NCI-H2029 (cell line): ENCODE measurements around the gene GKN1.
A peak's percentile ranks its signal among the peaks of the same experiment; 100 is the strongest.

ENCODE experiments used
- DNase-seq: peaks from one replicate; lab custom pipeline; 2025; lab: John Stamatoyannopoulos, UW

GKN1 gene

GRCh38 chr2:68961380-68961779 is 13.1 kb upstream of the GKN1 start:
- DNase-seq = no peak

GRCh38 chr2:68964282-68964681 is 10.2 kb upstream of the GKN1 start:
- no peak for DNase-seq

GRCh38 chr2:68968221-68968620 is 6.2 kb upstream of the GKN1 start:
- DNase-seq = no peak

- DNase-seq = no peak
These were observed 4.5 kb upstream of the GKN1 start for GRCh38 chr2:68969736-68970490.

DNA sequence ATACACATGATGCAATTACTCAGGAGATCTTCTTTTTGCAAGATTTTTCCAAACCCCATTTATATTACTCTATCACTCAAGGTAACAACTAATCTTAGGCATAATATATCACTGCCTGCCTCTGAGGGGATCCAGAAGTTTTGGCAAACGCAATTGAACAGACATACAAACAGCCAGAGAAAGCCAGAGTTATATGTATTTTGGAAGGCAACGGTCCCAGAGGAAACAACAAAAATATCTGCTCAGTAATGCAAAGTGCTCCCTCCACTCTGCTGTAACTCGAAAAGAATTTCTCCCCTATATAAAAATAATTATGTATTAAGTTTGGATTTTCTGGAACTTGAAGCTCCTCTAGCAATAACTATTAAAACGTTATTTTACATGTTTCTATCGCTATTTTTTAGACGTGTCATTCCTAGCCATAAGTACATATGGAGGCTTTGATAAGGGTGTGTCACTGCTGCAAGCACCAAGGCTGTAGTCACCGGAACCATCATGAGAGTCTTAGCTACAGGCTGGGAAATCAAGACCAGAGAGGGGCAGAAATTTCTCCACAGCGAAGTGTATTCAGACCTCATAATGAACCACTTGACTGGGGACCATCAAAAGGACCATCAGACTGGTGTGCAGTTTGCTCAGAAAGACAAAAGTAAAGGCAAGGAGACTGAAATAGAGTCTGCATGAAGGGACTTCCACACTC is 3.7 kb upstream of the GKN1 start:
- DNase-seq = no peak

GRCh38 chr2:68971591-68972231 is 2.7 kb upstream of the GKN1 start:
- DNase-seq = no peak

DNA sequence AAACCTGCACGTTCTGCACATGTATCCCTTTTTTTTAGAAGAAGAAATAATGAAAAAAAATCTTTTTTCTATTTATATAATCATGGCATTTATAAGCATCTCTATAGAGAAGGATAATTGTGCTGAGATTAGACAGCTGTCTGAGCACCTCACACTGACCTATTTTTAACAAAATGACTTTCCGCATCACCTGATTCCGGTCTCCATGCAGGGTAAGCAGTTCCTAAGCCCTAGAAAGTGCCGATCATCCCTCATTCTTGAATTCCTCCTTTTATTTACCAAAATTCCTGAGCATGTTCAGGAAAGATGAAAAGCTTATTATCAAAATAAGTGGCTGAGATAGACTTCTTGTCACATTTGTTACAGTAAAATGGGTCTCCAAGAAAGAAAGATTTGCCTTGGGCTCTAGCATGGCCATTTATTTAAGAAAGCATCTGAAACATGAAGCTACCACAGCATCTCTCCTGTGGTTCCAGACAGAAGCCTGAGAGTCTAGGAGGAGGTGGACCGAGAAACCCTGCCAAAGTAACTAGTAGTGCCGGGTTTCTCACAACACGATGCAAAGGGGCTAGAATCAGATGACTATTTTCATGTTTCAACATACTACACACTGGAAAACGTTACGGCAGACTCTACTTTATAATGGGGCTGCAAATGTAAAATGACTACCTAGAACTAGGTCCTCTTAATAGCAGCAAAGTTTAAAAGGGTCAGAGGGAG is 670 bp downstream of the GKN1 start:
- DNase-seq = no peak

GRCh38 chr2:68975844-68976243 is 1.4 kb downstream of the GKN1 start:
- DNase-seq = no peak

DNA sequence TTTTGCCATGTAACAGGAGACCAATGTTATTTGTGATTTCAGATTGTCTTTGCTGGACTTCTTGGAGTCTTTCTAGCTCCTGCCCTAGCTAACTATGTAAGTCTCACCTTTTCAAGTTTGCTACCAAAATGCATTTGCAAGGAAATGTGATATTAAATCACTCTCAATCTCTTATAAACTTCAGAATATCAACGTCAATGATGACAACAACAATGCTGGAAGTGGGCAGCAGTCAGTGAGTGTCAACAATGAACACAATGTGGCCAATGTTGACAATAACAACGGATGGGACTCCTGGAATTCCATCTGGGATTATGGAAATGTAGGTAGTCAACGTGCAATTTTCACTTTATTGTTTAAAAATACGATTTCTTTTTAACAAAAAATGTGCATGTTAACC is 3.0 kb downstream of the GKN1 start:
- no peak for DNase-seq

DNA sequence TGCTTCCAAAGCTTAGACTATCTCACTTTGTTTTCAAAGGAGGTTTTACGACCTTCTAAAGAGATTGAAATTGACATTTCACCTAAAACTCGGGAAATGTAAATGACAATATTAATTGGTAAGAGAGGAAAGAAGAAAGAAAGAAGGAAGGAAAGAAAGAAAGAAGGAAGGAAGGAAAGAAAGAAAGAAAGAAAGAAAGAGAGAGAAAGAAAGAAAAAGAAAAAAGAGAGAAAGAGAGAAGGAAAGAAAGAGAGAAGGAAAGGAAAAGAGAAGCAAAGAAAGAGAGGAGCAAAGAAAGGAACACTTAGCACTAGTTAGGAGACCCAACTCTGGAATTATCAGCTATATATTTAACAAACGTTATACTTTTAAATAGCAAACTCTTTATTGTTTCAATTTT is 3.7 kb downstream of the GKN1 start:
- DNase-seq = no peak

GRCh38 chr2:68980956-68981355 is 6.5 kb downstream of the GKN1 start:
- peak; percentile 50 for DNase-seq

- DNase-seq = no peak
These were observed 12.6 kb downstream of the GKN1 start for GRCh38 chr2:68987021-68987503.

DNA sequence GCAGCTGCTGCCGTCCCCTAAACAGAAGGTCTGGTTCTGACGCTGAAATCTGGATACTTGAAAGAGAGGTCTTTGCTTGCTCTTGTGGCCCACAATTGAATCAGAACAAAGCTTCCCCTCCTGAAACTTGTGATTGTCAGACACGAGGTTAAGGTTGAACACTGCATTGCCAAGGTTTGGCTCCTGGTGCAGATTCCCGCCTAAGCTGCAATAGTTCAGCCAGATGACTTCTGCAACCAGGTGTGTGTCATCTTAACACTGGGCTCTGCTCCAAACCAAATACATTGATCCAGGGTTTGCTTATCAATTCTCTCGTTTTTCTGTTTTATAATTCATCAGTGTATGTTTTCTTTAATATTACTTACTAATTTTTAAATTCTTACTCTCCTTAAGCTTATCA is 14.6 kb downstream of the GKN1 start:
- DNase-seq = no peak

DNA sequence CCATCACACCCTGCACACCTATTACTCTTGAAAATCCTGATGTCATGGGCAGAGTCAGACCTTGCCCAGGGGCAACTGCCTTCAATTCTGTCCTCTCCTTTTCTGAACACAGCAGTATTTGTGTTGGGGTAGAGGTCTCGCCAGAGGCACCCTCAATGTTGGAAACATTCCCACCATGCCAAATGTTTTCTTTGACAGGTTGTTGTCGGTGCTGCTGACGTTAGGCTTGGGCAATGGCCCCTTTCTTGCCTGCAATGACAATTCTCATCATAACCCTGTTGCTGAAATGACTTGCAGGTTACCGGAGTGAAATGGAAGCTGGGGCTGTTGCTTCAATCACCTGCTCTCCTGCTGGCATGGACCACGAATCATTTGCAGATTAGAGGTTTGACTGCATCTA is 17.9 kb downstream of the GKN1 start:
- DNase-seq = no peak

- DNase-seq = no peak
These were observed 18.5 kb downstream of the GKN1 start for GRCh38 chr2:68992933-68993332.

GRCh38 chr2:68993660-68994059 is 19.2 kb downstream of the GKN1 start:
- no peak for DNase-seq

DNA sequence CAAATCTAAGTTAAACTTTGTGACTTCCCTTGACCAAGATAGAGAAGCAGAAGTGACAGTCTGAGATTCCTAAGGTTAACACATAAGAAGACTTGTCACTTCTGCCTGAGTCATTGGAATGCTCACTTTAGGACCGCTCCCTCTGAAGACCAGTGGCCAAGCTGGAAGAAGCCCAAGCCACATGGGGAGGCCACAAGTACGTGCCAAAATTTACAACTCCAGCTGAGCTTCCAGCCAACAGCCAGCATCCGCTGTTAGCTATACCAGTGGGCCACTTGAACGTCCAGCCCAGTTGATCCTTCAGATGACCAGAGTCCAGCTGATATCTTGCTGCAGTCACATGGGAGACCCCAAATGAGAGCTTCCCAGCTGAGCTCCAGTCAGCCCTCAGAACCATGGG is 20.4 kb downstream of the GKN1 start:
- no peak for DNase-seq

DNA sequence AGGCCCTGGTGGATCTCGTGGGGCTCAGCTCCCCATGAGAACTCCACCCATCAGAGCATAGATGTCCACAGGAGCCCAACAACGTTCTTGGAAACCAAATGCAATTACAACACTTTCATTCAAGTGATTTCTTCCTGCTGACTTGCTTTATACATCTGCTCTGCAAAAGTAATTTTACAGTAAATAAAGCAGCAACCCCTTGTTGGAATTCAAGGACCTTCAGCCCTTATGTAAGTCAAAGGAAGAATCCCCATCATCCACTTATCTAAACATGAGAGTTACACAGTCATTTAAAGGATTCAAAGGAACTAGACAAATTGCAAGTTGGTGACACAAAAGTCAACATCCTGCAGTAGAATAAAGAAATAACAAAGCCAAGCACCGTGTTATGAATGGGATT is 21.5 kb downstream of the GKN1 start:
- DNase-seq = no peak

- no peak for DNase-seq
These were observed 23.0 kb downstream of the GKN1 start for GRCh38 chr2:68997401-68997800.

GRCh38 chr2:69001879-69002278 is 27.4 kb downstream of the GKN1 start:
- DNase-seq = no peak

- DNase-seq = no peak
These were observed 29.3 kb downstream of the GKN1 start for GRCh38 chr2:69003731-69004130.

DNA sequence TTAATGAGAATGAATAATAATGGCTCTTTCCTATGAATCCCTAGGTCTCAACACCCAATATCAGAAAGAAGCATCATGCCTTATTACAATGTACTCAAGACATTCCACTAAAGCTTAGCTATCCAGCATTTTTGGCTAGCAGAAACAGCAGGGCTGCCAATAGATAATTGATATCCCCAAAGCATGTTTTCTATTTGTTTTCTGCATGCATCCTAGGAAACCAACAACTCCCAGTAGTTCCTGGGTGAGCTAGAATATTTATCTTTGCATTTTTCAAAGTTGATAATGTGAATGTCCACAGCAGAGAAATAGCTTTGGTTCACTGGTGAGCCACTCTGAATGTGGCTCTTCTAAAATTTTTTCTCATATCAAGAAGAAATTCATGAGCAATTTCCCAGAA is 32.7 kb downstream of the GKN1 start:
- DNase-seq = no peak

- no peak for DNase-seq
These were observed 33.2 kb downstream of the GKN1 start for GRCh38 chr2:69007603-69008002.
